ENCODE data around the gene DNAH6. TPM values are rescaled to one million over a fixed set of nuclear protein-coding genes. Genes with fewer than 3 reads are reported as not detected.

The DNAH6 gene
- total RNA-seq, 1 experiment from 2014 or later: 1.6 TPM

DNA sequence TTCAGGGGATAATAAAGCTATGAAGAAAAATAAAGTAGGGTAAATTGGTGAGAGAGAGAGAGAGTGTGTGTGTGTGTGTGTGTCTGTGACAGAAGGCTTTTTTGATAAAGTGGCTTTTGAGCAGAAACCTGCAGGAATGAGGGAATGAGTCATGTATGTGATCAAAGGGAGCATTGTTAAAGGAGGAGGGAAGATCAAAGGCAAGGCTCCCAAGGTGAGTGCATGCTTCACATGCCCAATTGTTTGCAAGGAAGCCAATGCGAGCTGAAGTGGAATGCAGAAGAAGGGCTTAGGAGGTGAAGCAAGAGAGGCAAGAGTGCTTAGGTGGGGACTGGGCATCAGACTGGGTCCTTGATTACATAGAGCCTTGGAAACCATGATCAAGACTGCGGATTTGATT lies 96.8 kb downstream of the DNAH6 start (continued):
- TF ChIP-seq JUND (IDR thresholded peaks at IDR 0.05) (peak; percentile 87), MAX (IDR thresholded peaks at IDR 0.05) (peak; percentile 66), ELF1 (IDR thresholded peaks at IDR 0.05; ENCODE audit: borderline replicate concordance, low read depth) (no peak), SRF (IDR thresholded peaks at IDR 0.05; ENCODE audit: low read depth) (no peak), POLR2AphosphoS5 (IDR thresholded peaks at IDR 0.05; ENCODE audit: low read depth, low read length) (no peak), CEBPB (IDR thresholded peaks at IDR 0.05; ENCODE audit: low read depth) (peak; percentile 64), CBX3 (IDR thresholded peaks at IDR 0.05; ENCODE audit: low read depth) (peak; percentile 90), SP1 (IDR thresholded peaks at IDR 0.05; ENCODE audit: low read depth) (peak; percentile 67), RAD21 (IDR thresholded peaks at IDR 0.05; ENCODE audit: low read depth) (no peak), POLR2A (IDR thresholded peaks at IDR 0.05; ENCODE audit: borderline replicate concordance, extremely low read depth, insufficient read depth, insufficient read length) (no peak), ZNF274 (IDR thresholded peaks at IDR 0.05; ENCODE audit: low read depth, low read length) (no peak), SIN3A (IDR thresholded peaks at IDR 0.05; ENCODE audit: low read depth) (0 out of 2 replicates have a peak, but pooled peaks have one; percentile 37)

DNA sequence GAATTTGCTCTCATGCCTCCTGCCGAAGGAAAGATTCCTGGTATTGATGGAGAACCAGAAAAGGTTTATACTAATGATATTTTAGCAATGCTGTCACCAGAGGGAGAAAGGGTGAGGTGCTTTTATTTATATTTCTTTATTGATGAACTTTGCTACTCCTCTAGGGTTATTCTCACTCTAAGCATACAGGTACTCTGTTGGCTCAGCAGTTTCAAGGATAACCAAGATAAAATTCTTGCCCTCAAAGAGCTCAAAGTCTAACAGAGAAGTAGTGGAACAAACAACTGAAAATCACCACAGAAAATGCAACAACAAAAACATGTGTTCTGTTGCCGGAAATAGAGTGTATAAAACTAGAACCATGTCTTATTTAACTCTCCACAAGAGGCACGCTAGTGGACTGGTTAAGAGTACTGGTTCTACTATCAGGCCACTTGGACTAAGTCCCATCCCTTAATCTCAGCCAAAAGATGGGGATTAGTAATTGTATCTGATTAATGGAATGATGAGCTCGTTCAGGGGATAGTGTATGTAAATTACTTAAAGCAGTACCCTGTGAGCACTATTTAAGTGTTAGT lies 103.6 kb downstream of the DNAH6 start:
- Histone ChIP-seq H3K9me2 (ENCODE audit: insufficient read depth) (no peaks in the 10 kb centered on the region), H3K27ac (ENCODE audit: low read depth, low read length) (no peak overlapping the region), H3K4me2 (ENCODE audit: low read length) (no peak overlapping the region), H3K9me3 (ENCODE audit: control insufficient read depth in 1 of 2, insufficient read depth in 1 of 2, low read depth in 1 of 2, low read length in 2 of 2) (0 out of 4 replicates have a peak, but pooled peaks cover 0 to under 1% of the 10 kb centered on the region in 2 experiments), H3K27me3 (ENCODE audit: insufficient read depth, low read length) (no peaks in the 10 kb centered on the region), H3K79me2 (ENCODE audit: insufficient read depth, low read length) (no peaks in the 10 kb centered on the region), H3K9ac (ENCODE audit: low read length) (no peak overlapping the region), H2AFZ (ENCODE audit: low read depth, low read length, poor library complexity, severe bottlenecking) (no peak overlapping the region), H4K20me1 (ENCODE audit: insufficient read depth) (no peaks in the 10 kb centered on the region), H3K4me3 (replicated peaks in 1 of 2; ENCODE audit: low read depth in 1 of 2, low read length in 2 of 2) (no peak overlapping the region), H3K4me1 (ENCODE audit: control insufficient read depth in 1 of 2, insufficient read depth in 2 of 2, low read length in 2 of 2) (no peaks in the 10 kb centered on the region), H3K36me3 (ENCODE audit: control insufficient read depth in 1 of 2, insufficient read depth in 2 of 2, low read length in 2 of 2) (no peaks in the 10 kb centered on the region)
- BruUV-seq (replicated peaks): no TSS peak
- no peak for TF ChIP-seq REST (IDR thresholded peaks at IDR 0.05; ENCODE audit: low read depth)
- TF ChIP-seq RAD21 (IDR thresholded peaks at IDR 0.05; ENCODE audit: low read depth): no peak
- TF ChIP-seq ELF1 (IDR thresholded peaks at IDR 0.05; ENCODE audit: borderline replicate concordance, low read depth): no peak
- TF ChIP-seq EZH2 (IDR thresholded peaks at IDR 0.05): no peak
- TF ChIP-seq SIN3A (IDR thresholded peaks at IDR 0.05; ENCODE audit: low read depth): no peak
- TF ChIP-seq POLR2AphosphoS5 (IDR thresholded peaks at IDR 0.05; ENCODE audit: low read depth, low read length): no peak
- no peak for TF ChIP-seq JUND (IDR thresholded peaks at IDR 0.05)
- TF ChIP-seq SP1 (IDR thresholded peaks at IDR 0.05; ENCODE audit: low read depth): no peak
- no peak for TF ChIP-seq TCF7L2 (IDR thresholded peaks at IDR 0.05; ENCODE audit: borderline replicate concordance, extremely low read depth, insufficient read depth, insufficient read length)
- TF ChIP-seq ZBTB33 (IDR thresholded peaks at IDR 0.05; ENCODE audit: extremely low read depth, insufficient replicate concordance, low read length): no peak
- POLR2A ChIA-PET: no interaction called here
- ATAC-seq (no peak), DNase-seq (ENCODE audit: low read depth, low spot score) (no peak)
- RAD21 ChIA-PET (ENCODE audit: low non-redundant PET in 1 of 2, low total read pairs in 2 of 2, uncharacterized antibody in 2 of 2, unreplicated experiment in 2 of 2): no interaction called here
- CTCF ChIA-PET: no interaction called here
- intact Hi-C loops (cut with micrococcal nuclease): no loop called here
